SW480 (cell line): ENCODE data around the gene FHIP1A.

ENCODE experiments used
- DNase-seq: peaks from one replicate; pipeline ENCODE4 v3.0.0-alpha.2; 2016; ENCODE audit warnings: low spot score

The FHIP1A gene

GRCh38 chr4:151458148-151458547 lies 49.2 kb downstream of the FHIP1A start:
- DNase-seq, result no peak
